Measurements from ENCODE around the gene SIVA1.

The SIVA1 gene

DNA sequence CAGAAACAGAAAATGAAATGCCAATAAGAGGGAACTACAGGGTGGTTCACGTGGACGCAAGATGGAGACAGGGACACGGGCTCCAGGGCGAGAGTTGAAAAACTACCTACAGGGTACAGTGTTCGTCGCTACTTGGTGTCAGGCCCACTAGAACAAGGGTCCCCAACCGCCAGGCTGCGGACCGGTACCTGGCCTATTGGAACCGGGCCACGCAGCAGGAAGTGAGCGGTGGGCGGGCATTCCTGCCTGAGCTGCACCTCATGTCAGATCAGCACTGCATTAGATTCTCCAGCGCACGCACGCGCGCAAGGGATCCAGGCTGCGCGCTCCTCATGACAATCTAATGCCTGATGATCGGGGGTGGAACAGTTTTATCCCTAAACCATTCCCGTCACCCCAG, 48.7 kb upstream of the SIVA1 start (continued):
- TF ChIP-seq, protein P1, sequence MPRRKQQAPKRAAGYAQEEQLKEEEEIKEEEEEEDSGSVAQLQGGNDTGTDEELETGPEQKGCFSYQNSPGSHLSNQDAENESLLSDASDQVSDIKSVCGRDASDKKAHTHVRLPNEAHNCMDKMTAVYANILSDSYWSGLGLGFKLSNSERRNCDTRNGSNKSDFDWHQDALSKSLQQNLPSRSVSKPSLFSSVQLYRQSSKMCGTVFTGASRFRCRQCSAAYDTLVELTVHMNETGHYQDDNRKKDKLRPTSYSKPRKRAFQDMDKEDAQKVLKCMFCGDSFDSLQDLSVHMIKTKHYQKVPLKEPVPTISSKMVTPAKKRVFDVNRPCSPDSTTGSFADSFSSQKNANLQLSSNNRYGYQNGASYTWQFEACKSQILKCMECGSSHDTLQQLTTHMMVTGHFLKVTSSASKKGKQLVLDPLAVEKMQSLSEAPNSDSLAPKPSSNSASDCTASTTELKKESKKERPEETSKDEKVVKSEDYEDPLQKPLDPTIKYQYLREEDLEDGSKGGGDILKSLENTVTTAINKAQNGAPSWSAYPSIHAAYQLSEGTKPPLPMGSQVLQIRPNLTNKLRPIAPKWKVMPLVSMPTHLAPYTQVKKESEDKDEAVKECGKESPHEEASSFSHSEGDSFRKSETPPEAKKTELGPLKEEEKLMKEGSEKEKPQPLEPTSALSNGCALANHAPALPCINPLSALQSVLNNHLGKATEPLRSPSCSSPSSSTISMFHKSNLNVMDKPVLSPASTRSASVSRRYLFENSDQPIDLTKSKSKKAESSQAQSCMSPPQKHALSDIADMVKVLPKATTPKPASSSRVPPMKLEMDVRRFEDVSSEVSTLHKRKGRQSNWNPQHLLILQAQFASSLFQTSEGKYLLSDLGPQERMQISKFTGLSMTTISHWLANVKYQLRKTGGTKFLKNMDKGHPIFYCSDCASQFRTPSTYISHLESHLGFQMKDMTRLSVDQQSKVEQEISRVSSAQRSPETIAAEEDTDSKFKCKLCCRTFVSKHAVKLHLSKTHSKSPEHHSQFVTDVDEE (CRISPR knock-in tag; IDR thresholded peaks at IDR 0.05): no peak
- TF ChIP-seq, protein P2, sequence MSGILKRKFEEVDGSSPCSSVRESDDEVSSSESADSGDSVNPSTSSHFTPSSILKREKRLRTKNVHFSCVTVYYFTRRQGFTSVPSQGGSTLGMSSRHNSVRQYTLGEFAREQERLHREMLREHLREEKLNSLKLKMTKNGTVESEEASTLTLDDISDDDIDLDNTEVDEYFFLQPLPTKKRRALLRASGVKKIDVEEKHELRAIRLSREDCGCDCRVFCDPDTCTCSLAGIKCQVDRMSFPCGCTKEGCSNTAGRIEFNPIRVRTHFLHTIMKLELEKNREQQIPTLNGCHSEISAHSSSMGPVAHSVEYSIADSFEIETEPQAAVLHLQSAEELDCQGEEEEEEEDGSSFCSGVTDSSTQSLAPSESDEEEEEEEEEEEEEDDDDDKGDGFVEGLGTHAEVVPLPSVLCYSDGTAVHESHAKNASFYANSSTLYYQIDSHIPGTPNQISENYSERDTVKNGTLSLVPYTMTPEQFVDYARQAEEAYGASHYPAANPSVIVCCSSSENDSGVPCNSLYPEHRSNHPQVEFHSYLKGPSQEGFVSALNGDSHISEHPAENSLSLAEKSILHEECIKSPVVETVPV (CRISPR knock-in tag; IDR thresholded peaks at IDR 0.05): no peak
- no peak for TF ChIP-seq ZFP30 (CRISPR knock-in tag; IDR thresholded peaks at IDR 0.05)

DNA sequence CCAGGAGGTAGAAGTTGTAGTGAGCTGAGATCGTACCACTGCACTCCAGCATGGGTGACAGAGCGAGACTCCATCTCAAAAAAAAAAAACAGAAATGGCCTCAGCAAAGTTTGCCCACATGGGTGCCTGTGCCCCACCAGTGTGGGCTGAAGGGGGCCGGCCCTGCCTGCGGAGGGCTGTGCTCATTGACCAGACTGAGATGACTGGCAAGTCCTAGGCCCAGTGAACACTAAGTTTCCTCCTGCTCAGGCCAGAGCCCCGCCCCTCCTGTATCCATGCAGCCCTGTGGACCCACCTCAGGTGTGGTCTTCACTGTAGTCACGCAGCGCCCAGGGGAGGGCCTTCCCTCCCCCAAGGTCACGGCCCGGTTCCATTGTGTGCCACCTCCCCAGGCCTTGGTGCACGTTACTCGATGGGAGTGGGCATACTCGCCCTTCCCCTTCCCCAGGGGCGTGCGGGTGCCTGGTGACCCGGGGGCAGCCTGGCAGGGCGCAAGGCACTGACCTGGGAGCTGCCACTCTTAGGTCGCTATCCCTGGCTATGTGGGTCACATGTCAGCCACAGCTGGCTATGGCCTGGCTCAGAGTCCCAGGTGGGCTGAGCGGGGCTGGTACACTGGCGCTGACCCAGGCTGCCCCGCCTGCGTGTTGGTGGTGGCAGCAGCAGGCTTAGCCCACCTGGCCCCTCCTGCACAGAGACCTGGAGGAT, 47.5 kb upstream of the SIVA1 start:
- 0 out of 3 replicates have a peak, but pooled peaks have one; percentile 7 for ATAC-seq
- no peak for TF ChIP-seq GLIS3 (CRISPR knock-in tag; IDR thresholded peaks at IDR 0.05)
- TF ChIP-seq ZNF70 (CRISPR knock-in tag; IDR thresholded peaks at IDR 0.05): no peak
- TF ChIP-seq, protein P3, sequence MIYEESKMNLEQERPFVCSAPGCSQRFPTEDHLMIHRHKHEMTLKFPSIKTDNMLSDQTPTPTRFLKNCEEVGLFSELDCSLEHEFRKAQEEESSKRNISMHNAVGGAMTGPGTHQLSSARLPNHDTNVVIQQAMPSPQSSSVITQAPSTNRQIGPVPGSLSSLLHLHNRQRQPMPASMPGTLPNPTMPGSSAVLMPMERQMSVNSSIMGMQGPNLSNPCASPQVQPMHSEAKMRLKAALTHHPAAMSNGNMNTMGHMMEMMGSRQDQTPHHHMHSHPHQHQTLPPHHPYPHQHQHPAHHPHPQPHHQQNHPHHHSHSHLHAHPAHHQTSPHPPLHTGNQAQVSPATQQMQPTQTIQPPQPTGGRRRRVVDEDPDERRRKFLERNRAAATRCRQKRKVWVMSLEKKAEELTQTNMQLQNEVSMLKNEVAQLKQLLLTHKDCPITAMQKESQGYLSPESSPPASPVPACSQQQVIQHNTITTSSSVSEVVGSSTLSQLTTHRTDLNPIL (CRISPR knock-in tag; IDR thresholded peaks at IDR 0.05; ENCODE audit: low read depth): no peak
- no peak for TF ChIP-seq TCF4 (CRISPR knock-in tag; IDR thresholded peaks at IDR 0.05; ENCODE audit: borderline replicate concordance)
- TF ChIP-seq OSR1 (CRISPR knock-in tag; IDR thresholded peaks at IDR 0.05): no peak
- TF ChIP-seq CSDC2 (CRISPR knock-in tag; IDR thresholded peaks at IDR 0.05): no peak
- no peak for TF ChIP-seq ISL1 (CRISPR knock-in tag; IDR thresholded peaks at IDR 0.05)
- TF ChIP-seq BACH2 (CRISPR knock-in tag; IDR thresholded peaks at IDR 0.05; ENCODE audit: borderline replicate concordance): no peak
- TF ChIP-seq, protein P4, sequence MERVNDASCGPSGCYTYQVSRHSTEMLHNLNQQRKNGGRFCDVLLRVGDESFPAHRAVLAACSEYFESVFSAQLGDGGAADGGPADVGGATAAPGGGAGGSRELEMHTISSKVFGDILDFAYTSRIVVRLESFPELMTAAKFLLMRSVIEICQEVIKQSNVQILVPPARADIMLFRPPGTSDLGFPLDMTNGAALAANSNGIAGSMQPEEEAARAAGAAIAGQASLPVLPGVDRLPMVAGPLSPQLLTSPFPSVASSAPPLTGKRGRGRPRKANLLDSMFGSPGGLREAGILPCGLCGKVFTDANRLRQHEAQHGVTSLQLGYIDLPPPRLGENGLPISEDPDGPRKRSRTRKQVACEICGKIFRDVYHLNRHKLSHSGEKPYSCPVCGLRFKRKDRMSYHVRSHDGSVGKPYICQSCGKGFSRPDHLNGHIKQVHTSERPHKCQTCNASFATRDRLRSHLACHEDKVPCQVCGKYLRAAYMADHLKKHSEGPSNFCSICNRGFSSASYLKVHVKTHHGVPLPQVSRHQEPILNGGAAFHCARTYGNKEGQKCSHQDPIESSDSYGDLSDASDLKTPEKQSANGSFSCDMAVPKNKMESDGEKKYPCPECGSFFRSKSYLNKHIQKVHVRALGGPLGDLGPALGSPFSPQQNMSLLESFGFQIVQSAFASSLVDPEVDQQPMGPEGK (CRISPR knock-in tag; IDR thresholded peaks at IDR 0.05; ENCODE audit: borderline replicate concordance): no peak
- no peak for TF ChIP-seq ZNF8 (CRISPR knock-in tag; IDR thresholded peaks at IDR 0.05)
- TF ChIP-seq ZC3H10 (CRISPR knock-in tag; IDR thresholded peaks at IDR 0.05): no peak
- TF ChIP-seq ZFP3 (CRISPR knock-in tag; IDR thresholded peaks at IDR 0.05): no peak
- TF ChIP-seq, protein P1 (CRISPR knock-in tag; IDR thresholded peaks at IDR 0.05): no peak
- no peak for TF ChIP-seq ZNF565 (CRISPR knock-in tag; conservative IDR thresholded peaks at IDR 0.05; ENCODE audit: low read depth)
- TF ChIP-seq ZFP30 (CRISPR knock-in tag; IDR thresholded peaks at IDR 0.05): no peak
- no peak for TF ChIP-seq ESRRG (CRISPR knock-in tag; IDR thresholded peaks at IDR 0.05)

DNA sequence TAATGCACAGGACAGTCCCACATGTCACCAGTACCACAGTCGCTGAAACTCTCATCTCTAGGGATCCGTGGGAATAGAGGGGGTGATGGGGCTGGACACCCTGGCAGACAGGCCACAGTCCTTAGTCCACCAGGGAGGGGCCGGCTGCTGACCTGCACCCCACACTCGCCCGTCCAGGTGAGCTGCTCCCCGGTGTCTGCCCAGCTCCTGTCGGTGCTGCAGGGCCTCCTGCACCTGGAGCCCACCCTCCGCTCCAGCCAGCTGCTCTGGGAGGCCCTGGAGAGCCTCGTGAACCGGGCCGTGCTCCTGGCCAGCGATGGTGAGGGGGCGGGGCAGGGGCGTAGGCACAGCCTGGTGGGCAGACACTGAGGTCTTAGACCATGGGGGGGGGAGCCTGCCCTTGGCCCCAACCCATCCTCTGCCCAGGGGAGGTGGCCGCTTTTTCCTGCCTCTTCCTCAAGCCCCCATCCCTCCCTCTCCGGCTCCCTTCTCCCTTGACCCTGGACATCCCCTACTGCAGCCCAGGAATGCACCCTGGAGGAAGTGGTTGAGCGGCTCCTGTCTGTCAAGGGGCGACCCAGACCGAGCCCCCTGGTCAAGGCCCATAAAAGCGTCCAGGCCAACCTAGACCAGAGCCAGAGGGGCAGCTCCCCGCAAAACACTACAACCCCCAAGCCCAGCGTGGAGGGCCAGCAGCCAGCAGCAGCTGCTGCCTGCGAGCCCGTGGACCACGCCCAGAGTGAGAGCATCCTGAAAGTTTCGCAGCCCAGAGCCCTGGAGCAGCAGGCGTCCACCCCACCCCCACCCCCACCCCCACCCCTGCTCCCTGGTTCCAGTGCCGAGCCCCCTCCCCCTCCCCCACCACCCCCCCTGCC, 46.0 kb upstream of the SIVA1 start:
- no peak for ATAC-seq

More for the DNA sequence above, 46.0 kb upstream of the SIVA1 start:
- TF ChIP-seq ZNF70 (CRISPR knock-in tag; IDR thresholded peaks at IDR 0.05): no peak
- no peak for TF ChIP-seq RARB (CRISPR knock-in tag; IDR thresholded peaks at IDR 0.05)
- TF ChIP-seq, protein P2 (CRISPR knock-in tag; IDR thresholded peaks at IDR 0.05): no peak

Measured in SK-N-SH treated with all-trans-retinoic acid at 6 μM for 48 hours (cell line).